D721Med (cell line): ENCODE results near the gene ZFP1.

Source experiments
- DNase-seq: peaks from one replicate; pipeline ENCODE4 v3.0.0; 2011; ENCODE audit warnings: low spot score; ENCODE audit not compliant: insufficient read length
- FAIRE-seq: peaks from 2 replicates; lab custom pipeline; 2011; peaks lifted over from hg19 to GRCh38; lab: Jason Lieb, UNC
- CTCF ChIP-seq: IDR thresholded peaks from 2 replicates; pipeline ENCODE4 v1.5.1; 2012; ENCODE audit warnings: mild to moderate bottlenecking, control low read depth; ENCODE audit not compliant: insufficient read depth; ENCODE audit errors: missing control alignments

ZFP1 gene

GRCh38 chr16:75216576-75216975 lies 68.3 kb downstream of the ZFP1 start:
- DNase-seq, result no peak
- no peak for FAIRE-seq
- no peak for TF ChIP-seq CTCF

GRCh38 chr16:75217389-75217851 lies 69.1 kb downstream of the ZFP1 start:
- DNase-seq (no peak), FAIRE-seq (no peak)
- TF ChIP-seq CTCF, result no peak

GRCh38 chr16:75218256-75219076 lies 70.1 kb downstream of the ZFP1 start, which contains the start of gene CTRB1:
Gene CTRB1 (plus strand): TSS chr16:75218988. CDS start chr16:75219008, 20 bp downstream.
- TF ChIP-seq CTCF, result no peak
- no peak for DNase-seq
- FAIRE-seq, result no peak

GRCh38 chr16:75219088-75219487 lies 70.8 kb downstream of the ZFP1 start:
- DNase-seq (no peak), FAIRE-seq (no peak)
- TF ChIP-seq CTCF, result no peak

GRCh38 chr16:75219838-75220237 lies 71.5 kb downstream of the ZFP1 start:
- no peak for FAIRE-seq
- TF ChIP-seq CTCF, result no peak
- DNase-seq, result no peak
